ENCODE data around the gene FTSJ3.

DNA sequence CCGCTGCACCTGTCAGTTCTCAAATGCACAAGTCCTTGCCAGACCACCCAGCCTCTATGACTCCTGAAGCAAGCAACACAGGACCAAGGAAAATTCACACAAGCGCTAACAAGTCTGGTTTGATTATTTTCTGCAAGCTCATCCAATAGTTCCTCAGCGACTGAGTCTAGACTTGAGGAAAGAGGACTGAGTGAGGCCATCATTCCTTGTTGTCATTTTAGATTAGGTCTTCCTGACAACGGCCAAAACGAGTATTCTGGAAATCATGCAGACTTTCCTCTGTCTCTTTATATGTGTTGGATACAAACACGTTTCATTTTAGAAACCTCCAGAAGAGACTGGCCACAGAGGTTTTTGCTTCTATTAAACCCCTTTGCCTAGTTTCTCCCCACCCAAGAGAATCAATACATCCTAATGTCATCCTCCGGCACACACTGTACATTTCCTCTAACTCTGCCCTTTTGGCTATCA lies 54.6 kb downstream of the FTSJ3 start:
- TF ChIP-seq CHD2 (IDR thresholded peaks at IDR 0.05; ENCODE audit: low read depth, low read length), result no peak
- no peak for TF ChIP-seq THAP11 (CRISPR knock-in tag; IDR thresholded peaks at IDR 0.05)
- TF ChIP-seq, protein P1, sequence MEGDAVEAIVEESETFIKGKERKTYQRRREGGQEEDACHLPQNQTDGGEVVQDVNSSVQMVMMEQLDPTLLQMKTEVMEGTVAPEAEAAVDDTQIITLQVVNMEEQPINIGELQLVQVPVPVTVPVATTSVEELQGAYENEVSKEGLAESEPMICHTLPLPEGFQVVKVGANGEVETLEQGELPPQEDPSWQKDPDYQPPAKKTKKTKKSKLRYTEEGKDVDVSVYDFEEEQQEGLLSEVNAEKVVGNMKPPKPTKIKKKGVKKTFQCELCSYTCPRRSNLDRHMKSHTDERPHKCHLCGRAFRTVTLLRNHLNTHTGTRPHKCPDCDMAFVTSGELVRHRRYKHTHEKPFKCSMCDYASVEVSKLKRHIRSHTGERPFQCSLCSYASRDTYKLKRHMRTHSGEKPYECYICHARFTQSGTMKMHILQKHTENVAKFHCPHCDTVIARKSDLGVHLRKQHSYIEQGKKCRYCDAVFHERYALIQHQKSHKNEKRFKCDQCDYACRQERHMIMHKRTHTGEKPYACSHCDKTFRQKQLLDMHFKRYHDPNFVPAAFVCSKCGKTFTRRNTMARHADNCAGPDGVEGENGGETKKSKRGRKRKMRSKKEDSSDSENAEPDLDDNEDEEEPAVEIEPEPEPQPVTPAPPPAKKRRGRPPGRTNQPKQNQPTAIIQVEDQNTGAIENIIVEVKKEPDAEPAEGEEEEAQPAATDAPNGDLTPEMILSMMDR (CRISPR knock-in tag; IDR thresholded peaks at IDR 0.05), result no peak
- no peak; the same call in 1 of the 2 replicates for TF ChIP-seq ZNF234 (CRISPR knock-in tag; conservative IDR thresholded peaks at IDR 0.05)
- no peak for TF ChIP-seq ZBTB7B (CRISPR knock-in tag; IDR thresholded peaks at IDR 0.05)
- no peak for TF ChIP-seq EHMT2 (IDR thresholded peaks at IDR 0.05; ENCODE audit: borderline replicate concordance, low read depth, low read length)
- TF ChIP-seq SPEN (CRISPR knock-in tag; IDR thresholded peaks at IDR 0.05; ENCODE audit: low read depth), result no peak
- TF ChIP-seq, protein P2, sequence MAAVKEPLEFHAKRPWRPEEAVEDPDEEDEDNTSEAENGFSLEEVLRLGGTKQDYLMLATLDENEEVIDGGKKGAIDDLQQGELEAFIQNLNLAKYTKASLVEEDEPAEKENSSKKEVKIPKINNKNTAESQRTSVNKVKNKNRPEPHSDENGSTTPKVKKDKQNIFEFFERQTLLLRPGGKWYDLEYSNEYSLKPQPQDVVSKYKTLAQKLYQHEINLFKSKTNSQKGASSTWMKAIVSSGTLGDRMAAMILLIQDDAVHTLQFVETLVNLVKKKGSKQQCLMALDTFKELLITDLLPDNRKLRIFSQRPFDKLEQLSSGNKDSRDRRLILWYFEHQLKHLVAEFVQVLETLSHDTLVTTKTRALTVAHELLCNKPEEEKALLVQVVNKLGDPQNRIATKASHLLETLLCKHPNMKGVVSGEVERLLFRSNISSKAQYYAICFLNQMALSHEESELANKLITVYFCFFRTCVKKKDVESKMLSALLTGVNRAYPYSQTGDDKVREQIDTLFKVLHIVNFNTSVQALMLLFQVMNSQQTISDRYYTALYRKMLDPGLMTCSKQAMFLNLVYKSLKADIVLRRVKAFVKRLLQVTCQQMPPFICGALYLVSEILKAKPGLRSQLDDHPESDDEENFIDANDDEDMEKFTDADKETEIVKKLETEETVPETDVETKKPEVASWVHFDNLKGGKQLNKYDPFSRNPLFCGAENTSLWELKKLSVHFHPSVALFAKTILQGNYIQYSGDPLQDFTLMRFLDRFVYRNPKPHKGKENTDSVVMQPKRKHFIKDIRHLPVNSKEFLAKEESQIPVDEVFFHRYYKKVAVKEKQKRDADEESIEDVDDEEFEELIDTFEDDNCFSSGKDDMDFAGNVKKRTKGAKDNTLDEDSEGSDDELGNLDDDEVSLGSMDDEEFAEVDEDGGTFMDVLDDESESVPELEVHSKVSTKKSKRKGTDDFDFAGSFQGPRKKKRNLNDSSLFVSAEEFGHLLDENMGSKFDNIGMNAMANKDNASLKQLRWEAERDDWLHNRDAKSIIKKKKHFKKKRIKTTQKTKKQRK (IDR thresholded peaks at IDR 0.05; ENCODE audit: low read length), result no peak
- no peak for TF ChIP-seq ZFAT (CRISPR knock-in tag; conservative IDR thresholded peaks at IDR 0.05)
- no peak for TF ChIP-seq ELF3 (CRISPR knock-in tag; IDR thresholded peaks at IDR 0.05)
- no peak for TF ChIP-seq RFX1 (IDR thresholded peaks at IDR 0.05)

Data from HepG2 (cell line).